Common myeloid progenitor, CD34-positive (primary cell): ENCODE data around the gene GLI3.

Experiments used
- CTCF ChIA-PET: fragments of 350-600 bp; sonication (Branson Sonifier 250); formaldehyde crosslinking; loops from one replicate; lab custom pipeline; 2021; ENCODE audit warnings: antibody characterized with exemption; lab: Charles Lee
- POLR2A ChIA-PET: fragments of 350-600 bp; sonication (Branson Sonifier 250); formaldehyde crosslinking; loops from one replicate; lab custom pipeline; 2021; ENCODE audit warnings: antibody characterized with exemption; lab: Charles Lee
- DNase-seq, 3 donors: peaks; one replicate each; pipeline versions ENCODE4 v3.0.0 to v3.0.0-alpha.2; 2013
- H3K27ac ChIP-seq, 2 experiments: 1 replicate in 1 of 2; 2 replicates in 1 of 2; pipeline ENCODE4 v1.7.0; 2013; ENCODE audit warnings: inconsistent platforms in 2 of 2, low read length in 2 of 2, mild to moderate bottlenecking in 2 of 2, low read depth in 1 of 2, moderate library complexity in 1 of 2; ENCODE audit not compliant: severe bottlenecking in 2 of 2, insufficient read depth in 1 of 2, poor library complexity in 1 of 2
- H3K27me3 ChIP-seq, 5 experiments: replicated peaks in 2 of 5; 1 replicate in 3 of 5; 2 replicates in 2 of 5; pipeline versions ENCODE4 v1.6.1 to v1.7.0; 2013; ENCODE audit warnings: low read length in 4 of 5, mild to moderate bottlenecking in 2 of 5, moderate library complexity in 2 of 5, inconsistent platforms in 1 of 5; ENCODE audit not compliant: insufficient read depth in 5 of 5, control insufficient read depth in 4 of 5
- H3K36me3 ChIP-seq, 4 experiments: 1 replicate in 2 of 4; 2 replicates in 2 of 4; pipeline versions ENCODE4 v1.6.1 to v1.7.0; 2013; ENCODE audit warnings: low read length in 3 of 4, control low read depth in 1 of 4, mild to moderate bottlenecking in 1 of 4; ENCODE audit not compliant: control insufficient read depth in 4 of 4, insufficient read depth in 4 of 4
- H3K4me1 ChIP-seq, 4 experiments: 1 replicate in 3 of 4; 2 replicates in 1 of 4; pipeline versions ENCODE4 v1.6.1 to v1.7.1; 2013; ENCODE audit warnings: low read length in 3 of 4, mild to moderate bottlenecking in 3 of 4, control low read depth in 1 of 4, inconsistent platforms in 1 of 4, moderate library complexity in 1 of 4; ENCODE audit not compliant: control insufficient read depth in 4 of 4, insufficient read depth in 4 of 4; ENCODE audit errors: control extremely low read depth in 1 of 4
- H3K4me3 ChIP-seq, 7 experiments: 1 replicate in 4 of 7; 2 replicates in 3 of 7; pipeline versions ENCODE4 v1.5.1 to v1.7.0; 2013; ENCODE audit warnings: mild to moderate bottlenecking in 7 of 7, low read length in 6 of 7, moderate library complexity in 6 of 7, inconsistent platforms in 2 of 7, low read depth in 2 of 7, control low read depth in 1 of 7; ENCODE audit not compliant: insufficient read depth in 4 of 7, control insufficient read depth in 1 of 7; ENCODE audit errors: extremely low read depth in 1 of 7
- H3K9me3 ChIP-seq, 5 experiments: 1 replicate in 4 of 5; 2 replicates in 1 of 5; pipeline versions ENCODE4 v1.6.1 to v1.7.1; 2013; ENCODE audit warnings: low read length in 4 of 5, mild to moderate bottlenecking in 2 of 5, inconsistent platforms in 1 of 5, low read depth in 1 of 5, moderate library complexity in 1 of 5; ENCODE audit not compliant: control insufficient read depth in 4 of 5, insufficient read depth in 2 of 5; ENCODE audit errors: control extremely low read depth in 1 of 5
- WGBS: methylation state at CpG from one replicate; pipeline ENCODE4 v1.1.5; 2013; ENCODE audit not compliant: insufficient coverage; 5-methylcytosine and 5-hydroxymethylcytosine counted together

GLI3 gene

GRCh38 chr7:42237811-42238541 is 967 bp upstream of the GLI3 start:
- Histone ChIP-seq H3K4me3 (peak overlapping the region; percentile 29 to 80 (median 59)), H3K27ac (no peak overlapping the region), H3K27me3 (peaks cover 29 to 95% (median 57%) of the 10 kb centered on the region in 5 experiments), H3K4me1 (peaks cover 0 to 23% (median 19%) of the 10 kb centered on the region in 4 experiments), H3K9me3 (no peaks in the 10 kb centered on the region), H3K36me3 (no peaks in the 10 kb centered on the region)
- peak in 2 of 3 donors; percentile 15 to 48 for DNase-seq
- CTCF ChIA-PET = no interaction called here
- POLR2A ChIA-PET = no interaction called here
- 9% methylated on average over 23 of the region's 66 CpGs for WGBS

- Histone ChIP-seq H3K27ac (no peak overlapping the region), H3K4me3 (peak overlapping the region; percentile 29 to 80 (median 59)), H3K4me1 (peaks cover 0 to 23% (median 19%) of the 10 kb centered on the region in 4 experiments), H3K9me3 (no peaks in the 10 kb centered on the region), H3K27me3 (peaks cover 27 to 95% (median 56%) of the 10 kb centered on the region in 5 experiments), H3K36me3 (no peaks in the 10 kb centered on the region)
- ChIA-PET CTCF (no interaction called here), POLR2A (no interaction called here)
- DNase-seq = peak; percentile 29 to 55 (median 41)
- under 1% methylated on average over 55 of the region's 76 CpGs for WGBS
These were observed 588 bp downstream of the GLI3 start for GRCh38 chr7:42236266-42236975.

- peak overlapping the region in 6 of 7 experiments; percentile 29 to 80 (median 64) for H3K4me3 ChIP-seq
- ChIA-PET POLR2A (no interaction called here), CTCF (no interaction called here)
- no peaks in the 10 kb centered on the region for H3K9me3 ChIP-seq
- peaks cover 0 to 23% (median 19%) of the 10 kb centered on the region in 4 experiments for H3K4me1 ChIP-seq
- no peak for DNase-seq
- H3K36me3 ChIP-seq = no peaks in the 10 kb centered on the region
- H3K27ac ChIP-seq = no peak overlapping the region
- peaks cover 26 to 92% (median 53%) of the 10 kb centered on the region in 5 experiments for H3K27me3 ChIP-seq
- 4% methylated on average over 13 of the region's 15 CpGs for WGBS
These were observed 1.3 kb downstream of the GLI3 start for GRCh38 chr7:42235741-42236161.

GRCh38 chr7:42234736-42235135 is 2.3 kb downstream of the GLI3 start:
- Histone ChIP-seq H3K4me3 (no peak overlapping the region), H3K9me3 (no peaks in the 10 kb centered on the region), H3K4me1 (peaks cover 0 to 23% (median 19%) of the 10 kb centered on the region in 4 experiments), H3K27ac (no peak overlapping the region), H3K36me3 (no peaks in the 10 kb centered on the region), H3K27me3 (peaks cover 26 to 92% (median 55%) of the 10 kb centered on the region in 5 experiments)
- ChIA-PET CTCF (interaction anchor here (2.1 kb wide), 1 partner anchor 25 kb away, joined by 6 read pairs; no protein-coding TSS in a partner anchor), POLR2A (no interaction called here)
- DNase-seq = no peak
- WGBS = no CpG with 5 or more reads among the region's 3 CpGs

GRCh38 chr7:42233695-42234331 is 3.2 kb downstream of the GLI3 start:
- WGBS = no CpG with 5 or more reads among the region's 3 CpGs
- Histone ChIP-seq H3K27me3 (peaks cover 30 to 92% (median 59%) of the 10 kb centered on the region in 5 experiments), H3K9me3 (no peaks in the 10 kb centered on the region), H3K4me3 (no peak overlapping the region), H3K4me1 (peaks cover 0 to 23% (median 19%) of the 10 kb centered on the region in 4 experiments), H3K27ac (no peak overlapping the region), H3K36me3 (no peaks in the 10 kb centered on the region)
- CTCF ChIA-PET = interaction anchor here (2.1 kb wide), 1 partner anchor 24 kb away, joined by 6 read pairs; no protein-coding TSS in a partner anchor
- no peak for DNase-seq
- POLR2A ChIA-PET = no interaction called here

- ChIA-PET POLR2A (no interaction called here), CTCF (interaction anchor here (0.9 to 2.1 kb wide), 3 partner anchors 8 to 24 kb away, joined by 3 to 6 read pairs (median 5); no protein-coding TSS in a partner anchor)
- H3K27me3 ChIP-seq = peaks cover 29 to 92% (median 56%) of the 10 kb centered on the region in 5 experiments
- H3K4me3 ChIP-seq = no peak overlapping the region
- no peak overlapping the region for H3K27ac ChIP-seq
- no peaks in the 10 kb centered on the region for H3K36me3 ChIP-seq
- H3K4me1 ChIP-seq = peaks cover 0 to 24% (median 20%) of the 10 kb centered on the region in 4 experiments
- DNase-seq = no peak
- H3K9me3 ChIP-seq = no peaks in the 10 kb centered on the region
- no CpG with 5 or more reads among the region's 2 CpGs for WGBS
These were observed 3.8 kb downstream of the GLI3 start for GRCh38 chr7:42233171-42233570.
